B cell (primary cell): ENCODE data around the gene STXBP2. TPM values are rescaled to one million over a fixed set of nuclear protein-coding genes. Genes with fewer than 3 reads are reported as not detected.
A peak's percentile ranks its signal among the peaks of the same experiment; 100 is the strongest.

Experiments
- ATAC-seq: fragments of 200-7000 bp; cut with Tn5 transposase; one replicate; pipeline ENCODE4 v1.10.0; 2021; ENCODE audit warnings: low read depth, mild to moderate bottlenecking, moderate number of reproducible peaks, moderate library complexity
- CTCF ChIA-PET: fragments of 350-600 bp; sonication (Branson Sonifier 250); formaldehyde crosslinking; loops from one replicate; lab custom pipeline; 2021; ENCODE audit warnings: antibody characterized with exemption, inconsistent platforms; lab: Charles Lee
- POLR2A ChIA-PET: fragments of 350-600 bp; sonication (Branson Sonifier 250); formaldehyde crosslinking; loops from one replicate; lab custom pipeline; 2021; ENCODE audit warnings: antibody characterized with exemption; lab: Charles Lee
- DNase-seq: peaks from one replicate; pipeline ENCODE4 v3.0.0; 2013
- H2AFZ ChIP-seq: 2 replicates; pipeline ENCODE4 v1.6.1; 2012; ENCODE audit warnings: mild to moderate bottlenecking, low read depth, low read length; ENCODE audit not compliant: insufficient read depth, poor library complexity, severe bottlenecking
- H3K27ac ChIP-seq, 2 donors: 1 replicate in 1 of 2; 2 replicates in 1 of 2; pipeline ENCODE4 v1.5.1; 2012 to 2013; ENCODE audit warnings: low read length in 2 of 2, mild to moderate bottlenecking in 2 of 2, moderate library complexity in 1 of 2
- H3K27me3 ChIP-seq, 4 experiments: fragments of 200-600 bp in 1 of 4; sonication (generic) in 1 of 4; replicated peaks in 1 of 4; 1 replicate in 2 of 4; 2 replicates in 2 of 4; pipeline versions ENCODE4 v1.6.1 to v1.7.0; 2013 to 2016; ENCODE audit warnings: low read length in 3 of 4, mild to moderate bottlenecking in 2 of 4, mixed read lengths in 1 of 4, moderate library complexity in 1 of 4; ENCODE audit not compliant: insufficient read depth in 4 of 4, control insufficient read depth in 3 of 4; ENCODE audit errors: control extremely low read depth in 1 of 4
- H3K36me3 ChIP-seq, 2 experiments: replicated peaks in 1 of 2; 1 replicate in 1 of 2; 2 replicates in 1 of 2; pipeline versions ENCODE4 v1.6.1 to v1.7.1; 2013; ENCODE audit warnings: low read length in 1 of 2; ENCODE audit not compliant: insufficient read depth in 2 of 2, control insufficient read depth in 1 of 2; ENCODE audit errors: control extremely low read depth in 1 of 2, extremely low read depth in 1 of 2
- H3K4me1 ChIP-seq, 2 donors: fragments of 200-600 bp in 1 of 2; sonication (generic) in 1 of 2; 1 replicate in 1 of 2; 2 replicates in 1 of 2; pipeline versions ENCODE4 v1.5.1 to v1.6.1; 2013 to 2017; ENCODE audit warnings: low read length in 2 of 2; ENCODE audit not compliant: control insufficient read depth in 2 of 2, insufficient read depth in 2 of 2
- H3K4me2 ChIP-seq: replicated peaks from 2 replicates; pipeline ENCODE3; 2012; ENCODE audit warnings: mild to moderate bottlenecking, low read depth, low read length; ENCODE audit not compliant: poor library complexity, severe bottlenecking
- H3K4me3 ChIP-seq, 5 experiments: fragments of 200-600 bp in 1 of 5; sonication (generic) in 1 of 5; 1 replicate in 3 of 5; 2 replicates in 2 of 5; pipeline versions ENCODE4 v1.5.1 to v1.7.0; 2011 to 2016; ENCODE audit warnings: low read length in 4 of 5, mild to moderate bottlenecking in 4 of 5, low read depth in 2 of 5, control low read depth in 1 of 5, moderate library complexity in 1 of 5; ENCODE audit not compliant: insufficient read depth in 1 of 5; ENCODE audit errors: control extremely low read depth in 1 of 5, extremely low read depth in 1 of 5
- H3K79me2 ChIP-seq: fragments of 200-600 bp; sonication (generic); one replicate; pipeline ENCODE4 v1.6.0; 2016; ENCODE audit warnings: low read length; ENCODE audit not compliant: control insufficient read depth, insufficient read depth
- H3K9ac ChIP-seq: fragments of 200-600 bp; sonication (generic); 2 replicates; pipeline ENCODE4 v1.6.1; 2017; ENCODE audit warnings: mild to moderate bottlenecking, low read length, moderate library complexity
- H3K9me3 ChIP-seq, 3 donors: one replicate each; pipeline versions ENCODE4 v1.6.1 to v1.7.1; 2013; ENCODE audit warnings: low read length in 2 of 3; ENCODE audit not compliant: control insufficient read depth in 2 of 3, insufficient read depth in 1 of 3; ENCODE audit errors: control extremely low read depth in 1 of 3
- H4K20me1 ChIP-seq: 2 replicates; pipeline ENCODE4 v1.6.0; 2012; ENCODE audit warnings: mild to moderate bottlenecking, low read length; ENCODE audit not compliant: insufficient read depth, control insufficient read depth, poor library complexity, severe bottlenecking
- H3K27ac Mint-ChIP-seq: one replicate; pipeline ENCODE4 v1.8.0; 2021; ENCODE audit warnings: mixed read lengths
- H3K27me3 Mint-ChIP-seq: one replicate; pipeline ENCODE4 v1.8.0; 2021; ENCODE audit warnings: mixed read lengths
- H3K4me1 Mint-ChIP-seq: one replicate; pipeline ENCODE4 v1.8.0; 2021; ENCODE audit warnings: mixed read lengths
- H3K4me3 Mint-ChIP-seq: one replicate; pipeline ENCODE4 v1.8.0; 2021; ENCODE audit warnings: mixed read lengths
- H3K9me3 Mint-ChIP-seq: one replicate; pipeline ENCODE4 v1.8.0; 2022; ENCODE audit warnings: mixed read lengths; ENCODE audit not compliant: insufficient read depth
- CTCF ChIP-seq: fragments of 200-600 bp; IDR thresholded peaks from one replicate; pipeline ENCODE4 v1.8.0; 2022; ENCODE audit warnings: antibody characterized with exemption, mild to moderate bottlenecking
- EZH2 ChIP-seq: IDR thresholded peaks from 2 replicates; pipeline ENCODE4 v1.6.1; 2012; ENCODE audit warnings: borderline replicate concordance, low read depth, mild to moderate bottlenecking, moderate library complexity, low read length; ENCODE audit not compliant: insufficient read depth, poor library complexity, severe bottlenecking
- WGBS: methylation state at CpG from one replicate; pipeline ENCODE4 v1.1.5; 2013; ENCODE audit warnings: missing lambda C conversion rate; ENCODE audit not compliant: insufficient coverage; 5-methylcytosine and 5-hydroxymethylcytosine counted together
- intact Hi-C: fragments of 100-400 bp; cut with micrococcal nuclease; formaldehyde crosslinking; loops from one replicate; pipeline ENCODE4 v1.10.0; 2022
- polyA plus RNA-seq: library from polyadenylated mRNA; depleted of rRNA; stranded (reverse); fragments of >200 nt; gene quantifications from 2 replicates; pipeline ENCODE4 v1.2.3, GENCODE V29; 2012
- total RNA-seq, 2 donors: library from RNA; stranded (reverse); fragments of 120-200 nt in 1 of 2; gene quantifications; 1 replicate in 1 of 2; 2 replicates in 1 of 2; pipeline versions ENCODE4 v1.2.3 to v1.2.4, GENCODE V29; 2013 to 2022

The STXBP2 gene
- total and polyA plus RNA-seq, 2 donors (not counting 1 experiment from before 2014, with no cell fraction given), result 222 to 226 TPM

GRCh38 chr19:7590256-7590655 is 46.7 kb upstream of the STXBP2 start:
- no peak overlapping the region for H3K27ac Mint-ChIP-seq
- H3K27me3 ChIP-seq, result peaks cover 0 to 23% (median 4%) of the 10 kb centered on the region in 4 experiments
- H3K4me2 ChIP-seq, result no peak overlapping the region
- CTCF ChIA-PET, result no interaction called here
- H3K9me3 Mint-ChIP-seq, result no peaks in the 10 kb centered on the region
- H3K4me1 Mint-ChIP-seq, result peaks cover 2% of the 10 kb centered on the region
- 64% methylated on average over 8 of the region's 8 CpGs for WGBS
- H4K20me1 ChIP-seq, result no peaks in the 10 kb centered on the region
- POLR2A ChIA-PET, result no interaction called here
- no peak overlapping the region for H3K4me3 Mint-ChIP-seq
- no peak overlapping the region for H3K27ac ChIP-seq
- no peaks in the 10 kb centered on the region for H3K9me3 ChIP-seq
- no peaks in the 10 kb centered on the region for H3K79me2 ChIP-seq
- no peaks in the 10 kb centered on the region for H3K36me3 ChIP-seq
- H3K4me3 ChIP-seq, result no peak overlapping the region
- no peak overlapping the region for H3K9ac ChIP-seq
- H3K4me1 ChIP-seq, result peaks cover 2% of the 10 kb centered on the region in 2 donors
- ATAC-seq (no peak), DNase-seq (no peak)
- no peak overlapping the region for H2AFZ ChIP-seq
- TF ChIP-seq EZH2 (no peak), CTCF (no peak)
- H3K27me3 Mint-ChIP-seq, result peaks cover 22% of the 10 kb centered on the region
- intact Hi-C loops, result no loop called here

- DNase-seq (peak; percentile 66), ATAC-seq (peak; percentile 82)
- TF ChIP-seq EZH2 (no peak), CTCF (no peak)
- intact Hi-C loops, result no loop called here
- WGBS, result under 1% methylated on average over 77 of the region's 78 CpGs
- Histone ChIP-seq H3K27me3 (peaks cover 0 to 47% (median 11%) of the 10 kb centered on the region in 4 experiments), H3K9ac (peak within 1 kb of the TSS; percentile 50), H3K4me1 (peaks cover 11 to 13% of the 10 kb centered on the region in 2 donors), H3K79me2 (no peaks in the 10 kb centered on the region), H3K9me3 (peaks cover 0 to 4% (median 0%) of the 10 kb centered on the region in 3 donors), H3K27ac (no peak within 1 kb of the TSS), H4K20me1 (no peaks in the 10 kb centered on the region), H3K4me3 (peak within 1 kb of the TSS in 3 of 5 experiments; percentile 38 to 61 (median 47)), H3K36me3 (no peaks in the 10 kb centered on the region), H3K4me2 (peak within 1 kb of the TSS; percentile 87), H2AFZ (peak within 1 kb of the TSS; percentile 81)
- Mint-ChIP-seq H3K27ac (peak within 1 kb of the TSS; percentile 15), H3K4me1 (peaks cover 11% of the 10 kb centered on the region), H3K9me3 (peaks cover 2% of the 10 kb centered on the region), H3K27me3 (peaks cover 40% of the 10 kb centered on the region), H3K4me3 (peak within 1 kb of the TSS; percentile 87)
- ChIA-PET POLR2A (interaction anchor here (0.5 to 0.6 kb wide), 3 partner anchors 9 to 723 kb away, joined by 4 to 10 read pairs (median 4); no protein-coding TSS in a partner anchor), CTCF (interaction anchor here (0.6 to 1.4 kb wide), 2 partner anchors 325 to 336 kb away, joined by 3 read pairs; no protein-coding TSS in a partner anchor)
These were observed 41.3 kb upstream of the STXBP2 start, which contains the start of gene CAMSAP3 for GRCh38 chr19:7595466-7596133. TSS of gene CAMSAP3 (plus strand) at chr19:7595863. CDS start at chr19:7596003, 140 bp downstream.
